HG03558 (cell line): ENCODE measurements around the gene CSAG2.

Experiments used
- ATAC-seq: cut with Tn5 transposase; IDR thresholded peaks from one replicate; pipeline ENCODE4 v1.9.1; 2021; ENCODE audit warnings: moderate number of reproducible peaks; ENCODE audit not compliant: unreplicated experiment; ENCODE audit errors: extremely low read depth

Gene CSAG2

DNA sequence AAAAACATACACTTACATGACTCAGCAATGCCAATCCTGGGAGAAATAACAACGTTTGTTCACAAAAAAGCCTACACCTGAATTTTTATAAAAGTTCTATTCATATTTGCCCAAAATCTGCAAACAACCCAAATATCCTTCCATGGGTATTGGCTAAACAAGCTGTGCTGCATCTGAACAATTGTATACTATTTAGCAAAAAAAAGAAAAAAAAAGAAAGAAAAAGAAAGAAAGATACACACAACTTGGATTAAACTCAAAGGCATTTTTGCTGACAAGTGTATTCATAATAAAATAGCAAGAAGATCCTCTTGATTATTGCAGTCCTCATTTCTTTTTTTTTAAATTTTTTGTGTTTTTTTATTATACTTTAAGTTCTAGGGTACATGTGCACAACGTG lies 34.9 kb downstream of the CSAG2 start:
- no peak for ATAC-seq

GRCh38 chrX:152663086-152663485 lies 46.0 kb downstream of the CSAG2 start:
- ATAC-seq: no peak

DNA sequence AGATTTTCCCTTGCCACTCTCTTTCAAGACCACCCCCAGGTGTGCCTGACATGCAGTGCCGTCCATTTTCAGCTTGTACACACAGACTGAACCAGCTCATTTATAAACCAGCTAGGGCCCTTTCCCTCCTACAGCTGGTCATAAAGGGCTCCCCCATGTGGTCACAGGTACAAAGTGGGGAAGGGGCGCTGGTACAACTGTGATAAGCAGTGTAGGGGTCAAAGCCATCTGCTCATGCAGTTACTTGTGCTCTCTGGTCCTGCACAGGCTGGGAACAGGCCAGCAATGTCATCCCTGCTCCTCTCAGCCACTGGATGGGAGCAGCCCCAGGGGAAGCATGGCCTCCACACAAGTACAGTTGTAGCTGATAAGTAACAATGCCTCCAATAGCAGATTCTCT lies 50.8 kb downstream of the CSAG2 start:
- ATAC-seq: no peak
